ENCODE measurements around the gene CXCR3.

DNA sequence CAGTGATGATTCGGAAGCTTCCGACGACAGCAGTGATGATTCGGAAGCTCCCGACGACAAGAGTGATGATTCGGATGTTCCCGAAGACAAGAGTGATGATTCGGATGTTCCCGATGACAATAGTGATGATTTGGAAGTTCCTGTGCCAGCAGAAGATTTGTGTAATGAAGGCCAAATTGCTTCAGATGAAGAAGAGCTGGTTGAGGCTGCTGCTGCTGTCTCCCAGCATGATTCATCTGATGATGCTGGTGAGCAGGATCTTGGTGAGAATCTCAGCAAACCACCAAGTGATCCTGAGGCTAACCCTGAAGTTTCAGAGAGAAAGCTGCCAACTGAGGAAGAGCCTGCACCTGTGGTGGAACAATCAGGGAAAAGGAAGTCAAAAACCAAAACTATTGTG lies 14.2 kb downstream of the CXCR3 start:
- TF ChIP-seq, protein P1, sequence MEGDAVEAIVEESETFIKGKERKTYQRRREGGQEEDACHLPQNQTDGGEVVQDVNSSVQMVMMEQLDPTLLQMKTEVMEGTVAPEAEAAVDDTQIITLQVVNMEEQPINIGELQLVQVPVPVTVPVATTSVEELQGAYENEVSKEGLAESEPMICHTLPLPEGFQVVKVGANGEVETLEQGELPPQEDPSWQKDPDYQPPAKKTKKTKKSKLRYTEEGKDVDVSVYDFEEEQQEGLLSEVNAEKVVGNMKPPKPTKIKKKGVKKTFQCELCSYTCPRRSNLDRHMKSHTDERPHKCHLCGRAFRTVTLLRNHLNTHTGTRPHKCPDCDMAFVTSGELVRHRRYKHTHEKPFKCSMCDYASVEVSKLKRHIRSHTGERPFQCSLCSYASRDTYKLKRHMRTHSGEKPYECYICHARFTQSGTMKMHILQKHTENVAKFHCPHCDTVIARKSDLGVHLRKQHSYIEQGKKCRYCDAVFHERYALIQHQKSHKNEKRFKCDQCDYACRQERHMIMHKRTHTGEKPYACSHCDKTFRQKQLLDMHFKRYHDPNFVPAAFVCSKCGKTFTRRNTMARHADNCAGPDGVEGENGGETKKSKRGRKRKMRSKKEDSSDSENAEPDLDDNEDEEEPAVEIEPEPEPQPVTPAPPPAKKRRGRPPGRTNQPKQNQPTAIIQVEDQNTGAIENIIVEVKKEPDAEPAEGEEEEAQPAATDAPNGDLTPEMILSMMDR (optimal IDR thresholded peaks at IDR 0.05 in 1 of 3, IDR thresholded peaks at IDR 0.05 in 1 of 3, conservative IDR thresholded peaks at IDR 0.05 in 1 of 3; ENCODE audit: extremely low read depth in 1 of 3, insufficient read depth in 2 of 3, low read length in 3 of 3), result no peak
- no peak for TF ChIP-seq EZH2 (IDR thresholded peaks at IDR 0.05; ENCODE audit: low read length)

All from keratinocyte (primary cell).